Endothelial cell of umbilical vein (primary cell): ENCODE measurements around the gene NEMF. TPM values are rescaled to one million over a fixed set of nuclear protein-coding genes. Genes with fewer than 3 reads are reported as not detected.

Experiments used
- BruUV-seq: library from RNA; stranded (reverse); fragments of 400-500 nt; replicated peaks from 2 replicates; lab custom pipeline; 2021; lab: Mats Ljungman, UMichigan
- CTCF ChIA-PET: fragments of 300-600, 350-600 bp; sonication (Branson Sonifier 250); formaldehyde crosslinking; loops from one replicate; lab custom pipeline; 2021; ENCODE audit warnings: antibody characterized with exemption, inconsistent platforms; lab: Charles Lee
- POLR2A ChIA-PET: fragments of 300-600, 350-600 bp; sonication (Branson Sonifier 250); formaldehyde crosslinking; loops from one replicate; lab custom pipeline; 2021; ENCODE audit warnings: antibody characterized with exemption, inconsistent platforms; lab: Charles Lee
- DNase-seq: peaks from one replicate; pipeline ENCODE4 v3.0.0-alpha.2; 2011; ENCODE audit warnings: low read depth, low spot score
- FAIRE-seq: peaks from 2 replicates; lab custom pipeline; 2011; peaks lifted over from hg19 to GRCh38; lab: Jason Lieb, UNC
- H2AFZ ChIP-seq: 2 replicates; pipeline ENCODE4 v1.6.0; 2012; ENCODE audit warnings: low read depth, low read length, control low read depth, inconsistent platforms
- H3K27ac ChIP-seq: 2 replicates; pipeline ENCODE4 v1.5.1; 2011; ENCODE audit warnings: low read depth, mild to moderate bottlenecking, control low read depth, low read length, moderate library complexity; ENCODE audit not compliant: insufficient read depth
- H3K27me3 ChIP-seq, 2 experiments: 2 replicates each; pipeline versions ENCODE4 v1.6.0 to v1.6.1; 2011; ENCODE audit warnings: low read length in 2 of 2, mixed read lengths in 1 of 2; ENCODE audit not compliant: control insufficient read depth in 2 of 2, insufficient read depth in 2 of 2
- H3K36me3 ChIP-seq, 2 experiments: 2 replicates in 1 of 2; 3 replicates in 1 of 2; pipeline ENCODE4 v1.5.1; 2011; ENCODE audit warnings: low read length in 2 of 2, mild to moderate bottlenecking in 1 of 2, moderate library complexity in 1 of 2; ENCODE audit not compliant: control insufficient read depth in 2 of 2, insufficient read depth in 2 of 2; ENCODE audit errors: extremely low read depth in 1 of 2
- H3K4me1 ChIP-seq: 3 replicates; pipeline ENCODE4 v1.5.1; 2011; ENCODE audit warnings: mild to moderate bottlenecking, low read length; ENCODE audit not compliant: control insufficient read depth, insufficient read depth; ENCODE audit errors: extremely low read depth
- H3K4me2 ChIP-seq: 2 replicates; pipeline ENCODE4 v1.6.1; 2011; ENCODE audit warnings: low read length, control low read depth, mixed read lengths; ENCODE audit not compliant: insufficient read depth
- H3K4me3 ChIP-seq, 3 experiments: fragments of 200-600 bp in 1 of 3; sonication (generic), shearing (Covaris generic) in 1 of 3; replicated peaks in 1 of 3; 2 replicates each; pipeline ENCODE4 v1.5.1; 2011 to 2016; ENCODE audit warnings: control low read depth in 3 of 3, low read length in 3 of 3, mild to moderate bottlenecking in 2 of 3, inconsistent platforms in 1 of 3, low read depth in 1 of 3, moderate library complexity in 1 of 3; ENCODE audit not compliant: insufficient read depth in 1 of 3
- H3K79me2 ChIP-seq: 2 replicates; pipeline ENCODE4 v1.6.0; 2012; ENCODE audit warnings: low read length, inconsistent platforms; ENCODE audit not compliant: control insufficient read depth, insufficient read depth
- H3K9ac ChIP-seq: replicated peaks from 2 replicates; pipeline ENCODE3; 2011; ENCODE audit warnings: low read length, control low read depth; ENCODE audit not compliant: insufficient read depth; ENCODE audit errors: extremely low read depth
- H3K9me1 ChIP-seq: replicated peaks from 3 replicates; pipeline ENCODE4 v1.6.0; 2011; ENCODE audit warnings: mild to moderate bottlenecking, low read length; ENCODE audit not compliant: control insufficient read depth, insufficient read depth; ENCODE audit errors: extremely low read depth
- H3K9me3 ChIP-seq: replicated peaks from 2 replicates; pipeline ENCODE4 v1.5.1; 2012; ENCODE audit warnings: low read length, inconsistent platforms; ENCODE audit not compliant: control insufficient read depth, insufficient read depth
- H4K20me1 ChIP-seq: replicated peaks from 2 replicates; pipeline ENCODE3; 2011; ENCODE audit warnings: mild to moderate bottlenecking, low read length; ENCODE audit not compliant: control insufficient read depth, insufficient read depth; ENCODE audit errors: extremely low read depth
- EZH2 ChIP-seq: IDR thresholded peaks from 2 replicates; pipeline ENCODE4 v1.6.1; 2012; ENCODE audit warnings: borderline replicate concordance, low read depth, mild to moderate bottlenecking, moderate library complexity, low read length, inconsistent platforms; ENCODE audit not compliant: severe bottlenecking
- FOS ChIP-seq: IDR thresholded peaks from 2 replicates; pipeline ENCODE4 v1.6.1; 2011; ENCODE audit warnings: mild to moderate bottlenecking, low read length, moderate library complexity, borderline replicate concordance; ENCODE audit not compliant: insufficient read depth
- GATA2 ChIP-seq: IDR thresholded peaks from 2 replicates; pipeline ENCODE4 v1.7.0; 2011; ENCODE audit warnings: low read depth, mild to moderate bottlenecking, moderate library complexity, mixed read lengths, low read length; ENCODE audit not compliant: insufficient read length, insufficient read depth
- JUN ChIP-seq: IDR thresholded peaks from 2 replicates; pipeline ENCODE4 v1.6.1; 2011; ENCODE audit warnings: borderline replicate concordance, low read depth; ENCODE audit not compliant: insufficient read length, insufficient read depth
- MYC ChIP-seq: IDR thresholded peaks from one replicate; pipeline ENCODE4 v1.6.1; 2011; ENCODE audit warnings: mild to moderate bottlenecking, low read depth, low read length
- POLR2A ChIP-seq: IDR thresholded peaks from 2 replicates; pipeline ENCODE4 v1.6.1; 2012; ENCODE audit warnings: low read depth, mild to moderate bottlenecking, control low read depth, low read length
- POLR2AphosphoS5 ChIP-seq: IDR thresholded peaks from 2 replicates; pipeline ENCODE4 v1.6.1; 2012; ENCODE audit warnings: low read depth, mild to moderate bottlenecking, control low read depth, low read length, moderate library complexity; ENCODE audit not compliant: insufficient read depth
- dilution Hi-C: fragments of 300-500 bp; cut with MboI; formaldehyde crosslinking; loops from one replicate; pipeline ENCODE4 v1.15.0; 2019; ENCODE audit warnings: low sequenced_read_pairs; ENCODE audit not compliant: extremely low pct_ligation_motif_present
- intact Hi-C: fragments of 100-400 bp; cut with micrococcal nuclease; formaldehyde crosslinking; loops from one replicate; pipeline ENCODE4 v1.10.0; 2022
- polyA plus RNA-seq, 4 experiments: library from polyadenylated mRNA; depleted of rRNA in 3 of 4; stranded (reverse) in 3 of 4; unstranded in 1 of 4; fragments of >200 nt; gene quantifications; 2 replicates each; pipeline versions ENCODE4 v1.2.1 to v1.2.3, GENCODE V29; 2011 to 2012; ENCODE audit warnings: missing spikeins in 1 of 4
- total RNA-seq: library from RNA; stranded (reverse); gene quantifications from 2 replicates; pipeline ENCODE4 v1.2.3, GENCODE V29; 2021
- TF ChIP-seq, protein P1 (sequence below), 2 donors: IDR thresholded peaks; 1 replicate in 1 of 2; 2 replicates in 1 of 2; pipeline ENCODE4 v1.5.1; 2011; ENCODE audit warnings: low read length in 2 of 2, mild to moderate bottlenecking in 2 of 2, moderate library complexity in 2 of 2, control low read depth in 1 of 2, inconsistent platforms in 1 of 2, low read depth in 1 of 2; ENCODE audit not compliant: insufficient read depth in 1 of 2; ENCODE audit errors: extremely low read depth in 1 of 2
- TF ChIP-seq, protein P2 (sequence below): IDR thresholded peaks from 2 replicates; pipeline ENCODE4 v1.6.1; 2011; ENCODE audit not compliant: insufficient read depth, insufficient read length

NEMF gene
- total and polyA plus RNA-seq, 2 donors (not counting 3 experiments of a cell fraction or from before 2014, with no cell fraction given), result 12.2 to 71.4 TPM

DNA sequence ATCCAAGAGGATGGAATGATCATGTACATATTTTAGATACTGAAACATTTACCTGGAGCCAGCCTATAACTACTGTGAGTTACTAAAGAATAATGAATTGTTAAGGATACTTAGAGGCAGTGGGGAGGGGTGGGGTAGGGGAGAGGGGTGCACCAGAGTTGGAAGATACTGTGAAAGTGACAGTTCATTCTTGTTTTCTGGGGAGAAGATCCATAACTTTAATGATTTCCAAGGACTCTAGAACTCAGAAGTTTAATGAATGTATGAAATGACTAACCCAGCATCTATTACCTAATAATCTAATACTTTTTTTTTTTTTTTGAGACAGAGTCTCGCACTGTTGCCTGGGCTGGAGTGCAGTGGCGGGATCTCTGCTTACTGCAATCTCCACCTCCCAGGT lies 74.2 kb downstream of the NEMF start:
- CTCF ChIA-PET, result no interaction called here
- dilution Hi-C loops, result no loop called here
- no peaks in the 10 kb centered on the region for H3K9me1 ChIP-seq
- no peak overlapping the region for H2AFZ ChIP-seq
- no peaks in the 10 kb centered on the region for H3K4me1 ChIP-seq
- no peak overlapping the region for H3K9ac ChIP-seq
- no peak overlapping the region for H3K27ac ChIP-seq
- no peaks in the 10 kb centered on the region for H3K79me2 ChIP-seq
- H3K9me3 ChIP-seq, result no peaks in the 10 kb centered on the region
- no peaks in the 10 kb centered on the region for H4K20me1 ChIP-seq
- TF ChIP-seq, protein P1, sequence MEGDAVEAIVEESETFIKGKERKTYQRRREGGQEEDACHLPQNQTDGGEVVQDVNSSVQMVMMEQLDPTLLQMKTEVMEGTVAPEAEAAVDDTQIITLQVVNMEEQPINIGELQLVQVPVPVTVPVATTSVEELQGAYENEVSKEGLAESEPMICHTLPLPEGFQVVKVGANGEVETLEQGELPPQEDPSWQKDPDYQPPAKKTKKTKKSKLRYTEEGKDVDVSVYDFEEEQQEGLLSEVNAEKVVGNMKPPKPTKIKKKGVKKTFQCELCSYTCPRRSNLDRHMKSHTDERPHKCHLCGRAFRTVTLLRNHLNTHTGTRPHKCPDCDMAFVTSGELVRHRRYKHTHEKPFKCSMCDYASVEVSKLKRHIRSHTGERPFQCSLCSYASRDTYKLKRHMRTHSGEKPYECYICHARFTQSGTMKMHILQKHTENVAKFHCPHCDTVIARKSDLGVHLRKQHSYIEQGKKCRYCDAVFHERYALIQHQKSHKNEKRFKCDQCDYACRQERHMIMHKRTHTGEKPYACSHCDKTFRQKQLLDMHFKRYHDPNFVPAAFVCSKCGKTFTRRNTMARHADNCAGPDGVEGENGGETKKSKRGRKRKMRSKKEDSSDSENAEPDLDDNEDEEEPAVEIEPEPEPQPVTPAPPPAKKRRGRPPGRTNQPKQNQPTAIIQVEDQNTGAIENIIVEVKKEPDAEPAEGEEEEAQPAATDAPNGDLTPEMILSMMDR (IDR thresholded peaks at IDR 0.05; ENCODE audit: extremely low read depth in 1 of 2, insufficient read depth in 1 of 2, low read depth in 1 of 2, low read length in 2 of 2), result no peak
- TF ChIP-seq, protein P2, sequence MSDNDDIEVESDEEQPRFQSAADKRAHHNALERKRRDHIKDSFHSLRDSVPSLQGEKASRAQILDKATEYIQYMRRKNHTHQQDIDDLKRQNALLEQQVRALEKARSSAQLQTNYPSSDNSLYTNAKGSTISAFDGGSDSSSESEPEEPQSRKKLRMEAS, result no peak
- TF ChIP-seq EZH2, result no peak
- TF ChIP-seq POLR2AphosphoS5, result no peak
- TF ChIP-seq FOS, result no peak
- no peak for TF ChIP-seq POLR2A
- no peak for TF ChIP-seq GATA2
- no peak for TF ChIP-seq MYC
- TF ChIP-seq JUN, result no peak
- H3K4me3 ChIP-seq, result no peak overlapping the region
- DNase-seq (no peak), FAIRE-seq (no peak)
- H3K27me3 ChIP-seq, result no peaks in the 10 kb centered on the region
- POLR2A ChIA-PET, result no interaction called here
- peaks cover 13 to 31% of the 10 kb centered on the region in 2 experiments for H3K36me3 ChIP-seq
- no TSS peak for BruUV-seq
- H3K4me2 ChIP-seq, result no peak overlapping the region
- intact Hi-C loops, result no loop called here
